IPS-18a (cell line): Measurements from ENCODE around the gene TMEM203.

Source experiments
- H3K27ac ChIP-seq: one replicate; pipeline ENCODE4 v1.5.1; 2013; ENCODE audit warnings: low read length
- H3K27me3 ChIP-seq: one replicate; pipeline ENCODE4 v1.6.1; 2013; ENCODE audit warnings: mild to moderate bottlenecking, low read length; ENCODE audit not compliant: control insufficient read depth, insufficient read depth
- H3K36me3 ChIP-seq: one replicate; pipeline ENCODE4 v1.6.1; 2013; ENCODE audit warnings: low read depth, low read length; ENCODE audit not compliant: control insufficient read depth
- H3K4me1 ChIP-seq: one replicate; pipeline ENCODE4 v1.6.1; 2013; ENCODE audit warnings: low read depth, low read length; ENCODE audit not compliant: control insufficient read depth
- H3K4me3 ChIP-seq: one replicate; pipeline ENCODE4 v1.5.1; 2013; ENCODE audit warnings: low read length
- H3K9ac ChIP-seq: one replicate; pipeline ENCODE4 v1.6.1; 2013; ENCODE audit warnings: mild to moderate bottlenecking, low read length, moderate library complexity
- H3K9me3 ChIP-seq: one replicate; pipeline ENCODE4 v1.6.1; 2013; ENCODE audit warnings: low read depth, low read length; ENCODE audit not compliant: control insufficient read depth

The TMEM203 gene

DNA sequence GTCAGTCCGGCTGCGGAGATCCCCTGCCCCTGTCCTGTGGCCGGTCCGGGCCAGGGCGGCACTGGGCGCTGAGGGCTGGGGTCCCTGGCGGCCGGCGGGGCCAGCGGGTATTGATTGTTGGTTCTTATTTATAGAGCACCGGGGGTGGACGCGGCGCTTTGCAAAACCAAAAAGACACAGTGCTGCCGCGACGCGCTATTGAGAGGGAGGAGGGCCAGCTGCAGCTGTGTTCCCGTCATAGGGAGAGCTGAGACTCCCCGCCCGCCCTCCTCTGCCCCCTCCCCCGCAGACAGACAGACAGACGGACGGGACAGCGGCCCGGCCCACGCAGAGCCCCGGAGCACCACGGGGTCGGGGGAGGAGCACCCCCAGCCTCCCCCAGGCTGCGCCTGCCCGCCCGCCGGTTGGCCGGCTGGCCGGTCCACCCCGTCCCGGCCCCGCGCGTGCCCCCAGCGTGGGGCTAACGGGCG, 38.1 kb downstream of the TMEM203 start:
- Histone ChIP-seq H3K9me3 (no peaks in the 10 kb centered on the region), H3K4me3 (no peak overlapping the region), H3K36me3 (no peaks in the 10 kb centered on the region), H3K27ac (no peak overlapping the region), H3K9ac (no peak overlapping the region), H3K4me1 (no peaks in the 10 kb centered on the region), H3K27me3 (peaks cover 100% of the 10 kb centered on the region)

DNA sequence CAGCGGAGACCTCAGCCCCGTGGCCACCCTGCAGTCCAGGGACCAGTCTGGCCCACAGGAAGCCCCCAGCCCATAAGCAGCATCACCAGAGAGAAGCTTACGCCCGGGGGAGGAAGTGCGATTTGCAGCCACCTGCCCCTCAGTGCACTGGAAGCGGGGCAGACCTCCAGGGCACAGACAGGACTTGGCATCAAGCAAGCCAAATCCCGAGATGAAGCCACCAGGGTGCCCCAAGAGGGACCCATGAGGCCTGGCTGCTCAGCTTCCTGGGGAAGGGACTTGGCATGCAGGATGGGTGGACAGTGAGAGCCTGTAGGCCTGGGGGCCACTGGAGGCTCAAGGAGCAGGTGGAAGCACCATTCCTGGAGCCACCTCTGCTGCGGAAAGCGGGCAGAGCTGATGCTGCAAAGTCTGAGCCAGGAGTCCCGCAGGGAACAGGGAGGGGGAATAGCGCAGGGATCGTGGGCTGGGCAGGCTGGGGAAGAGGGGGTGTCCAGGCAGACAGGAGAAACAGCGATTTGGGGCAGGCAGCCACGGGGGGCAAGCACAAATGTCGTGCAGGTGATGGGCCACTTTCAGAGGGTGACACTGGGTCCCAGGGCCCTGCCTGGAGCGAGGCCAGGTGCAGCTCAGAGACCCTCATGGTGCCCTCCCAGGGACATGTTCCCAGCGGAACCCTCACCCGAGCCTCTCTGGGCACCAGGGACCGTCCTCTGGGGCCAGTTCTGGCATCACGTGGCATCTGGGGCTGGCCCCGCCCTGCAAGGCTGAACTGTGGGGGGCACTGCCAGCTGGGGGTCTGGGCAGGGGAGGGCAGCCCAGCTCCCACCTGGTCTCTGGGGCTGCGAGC, 38.8 kb downstream of the TMEM203 start:
- no peak overlapping the region for H3K27ac ChIP-seq
- H3K27me3 ChIP-seq: peaks cover 100% of the 10 kb centered on the region
- no peaks in the 10 kb centered on the region for H3K36me3 ChIP-seq
- H3K9me3 ChIP-seq: no peaks in the 10 kb centered on the region
- H3K4me1 ChIP-seq: no peaks in the 10 kb centered on the region
- H3K9ac ChIP-seq: no peak overlapping the region
- H3K4me3 ChIP-seq: no peak overlapping the region

DNA sequence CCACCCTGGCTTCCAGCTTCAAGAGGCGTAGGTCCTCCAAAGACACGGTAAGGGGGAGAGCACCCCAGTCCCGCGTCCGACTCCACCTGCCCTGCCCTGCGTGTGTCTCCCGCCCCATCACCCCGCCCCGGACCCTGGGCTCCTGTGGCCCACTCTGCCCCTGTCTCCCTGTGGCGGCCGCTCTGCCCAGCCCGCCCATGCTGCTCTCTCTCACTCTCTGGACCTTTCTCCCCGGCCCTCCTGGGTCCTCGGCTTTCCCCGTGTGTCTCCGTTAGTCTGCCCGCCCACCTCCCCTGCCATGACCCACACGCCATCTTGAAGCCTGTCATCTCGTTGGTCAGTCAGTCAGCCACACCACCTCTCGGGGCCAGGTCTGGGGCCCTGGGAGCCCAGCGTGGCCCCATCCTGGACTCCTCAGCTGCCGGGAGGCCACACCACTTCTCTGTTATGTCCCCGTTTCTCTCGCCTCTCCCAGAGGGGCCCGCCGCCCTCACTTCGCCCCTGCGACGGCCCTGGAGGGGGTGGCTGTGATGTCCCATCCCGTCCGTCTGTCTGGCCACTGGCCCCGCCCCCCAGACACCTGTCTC, 40.1 kb downstream of the TMEM203 start:
- H3K4me3 ChIP-seq: no peak overlapping the region

DNA sequence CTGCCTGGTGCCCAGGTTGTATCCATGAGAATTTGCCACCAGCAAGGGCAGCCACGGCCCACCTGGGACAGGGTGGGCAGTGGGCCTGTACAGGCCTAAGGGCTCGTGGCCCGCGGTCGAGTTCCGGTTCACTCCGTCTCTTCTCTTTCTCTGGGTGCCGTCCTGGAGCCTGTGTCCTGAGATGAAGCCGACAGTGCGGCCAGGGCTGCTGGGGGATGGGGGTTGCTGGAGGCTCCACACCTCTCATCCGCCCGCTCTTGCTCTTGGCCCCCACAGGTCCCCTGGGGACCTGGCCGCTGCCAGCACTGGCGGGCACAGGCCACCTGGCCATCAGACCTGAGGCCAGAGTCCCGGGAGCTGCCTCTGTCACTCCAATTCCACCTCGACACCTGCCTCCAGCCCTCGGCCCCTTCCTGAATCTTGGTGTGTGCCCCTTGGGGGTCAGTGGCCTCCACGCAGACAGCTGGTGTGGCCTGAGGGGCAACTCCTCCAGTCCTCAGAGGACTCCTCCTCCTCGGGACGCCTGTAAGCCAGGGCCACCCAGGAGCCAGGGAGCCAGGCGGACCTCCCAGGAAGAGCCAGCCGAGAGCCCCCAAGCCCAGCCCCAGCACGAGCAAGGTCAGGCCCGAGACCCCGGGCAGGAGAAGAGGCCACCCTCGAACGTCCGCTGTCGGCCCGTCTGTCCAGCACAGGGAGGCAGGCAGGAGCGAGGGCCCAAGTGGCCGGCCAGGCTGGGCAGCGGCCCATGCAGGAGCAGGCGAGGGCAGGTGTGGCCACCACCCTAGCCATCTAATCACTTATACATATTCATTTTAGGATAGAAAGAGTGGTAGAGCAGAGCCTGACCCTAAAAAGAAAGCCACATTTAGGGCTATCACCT, 40.8 kb downstream of the TMEM203 start:
- H3K36me3 ChIP-seq: no peaks in the 10 kb centered on the region
- no peak overlapping the region for H3K27ac ChIP-seq
- no peak overlapping the region for H3K4me3 ChIP-seq
- no peaks in the 10 kb centered on the region for H3K4me1 ChIP-seq
- H3K9ac ChIP-seq: no peak overlapping the region
- peaks cover 99% of the 10 kb centered on the region for H3K27me3 ChIP-seq
- no peaks in the 10 kb centered on the region for H3K9me3 ChIP-seq

More for the DNA sequence above, 40.1 kb downstream of the TMEM203 start:
- Histone ChIP-seq H3K9ac (no peak overlapping the region), H3K36me3 (no peaks in the 10 kb centered on the region), H3K9me3 (no peaks in the 10 kb centered on the region), H3K4me1 (no peaks in the 10 kb centered on the region), H3K27me3 (peaks cover 99% of the 10 kb centered on the region), H3K27ac (no peak overlapping the region)

DNA sequence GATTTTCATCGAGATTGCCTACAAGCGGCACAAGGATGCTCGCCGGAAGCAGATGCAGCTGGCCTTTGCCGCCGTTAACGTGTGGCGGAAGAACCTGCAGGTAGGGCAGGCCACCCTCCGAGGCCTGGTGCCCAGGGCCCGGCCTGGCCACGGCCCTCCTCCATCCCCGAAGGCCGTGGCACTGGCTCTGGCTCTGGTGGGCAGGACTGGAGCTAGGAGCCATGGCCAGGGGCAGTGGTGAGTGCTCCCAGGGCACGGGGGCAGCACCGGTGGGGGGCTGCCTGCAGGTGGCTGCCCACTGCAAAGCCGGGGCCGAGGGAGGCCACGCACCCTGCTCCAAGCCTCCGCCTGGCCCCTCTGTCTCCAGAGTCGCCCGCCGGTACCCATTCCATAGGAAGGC, 41.6 kb downstream of the TMEM203 start:
- Histone ChIP-seq H3K4me3 (no peak overlapping the region), H3K9ac (no peak overlapping the region), H3K4me1 (no peaks in the 10 kb centered on the region), H3K27ac (no peak overlapping the region), H3K9me3 (no peaks in the 10 kb centered on the region), H3K27me3 (peaks cover 99% of the 10 kb centered on the region), H3K36me3 (no peaks in the 10 kb centered on the region)

DNA sequence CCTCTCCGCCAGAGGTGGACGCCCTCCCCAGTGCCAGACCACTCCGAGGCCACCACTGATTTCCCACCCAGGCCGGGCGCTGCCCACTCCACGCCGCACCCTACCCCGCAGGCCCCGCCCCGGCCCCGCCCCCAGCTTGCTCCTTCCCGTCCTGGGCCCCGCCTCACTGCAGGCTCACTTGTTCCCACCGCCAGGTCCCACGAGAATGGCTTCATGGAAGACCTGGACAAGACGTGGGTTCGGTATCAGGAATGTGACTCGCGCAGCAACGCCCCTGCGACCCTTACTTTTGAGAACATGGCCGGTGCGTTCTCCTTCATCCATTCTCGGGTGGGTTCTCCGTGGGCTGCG, 42.1 kb downstream of the TMEM203 start:
- H3K27ac ChIP-seq: no peak overlapping the region
- no peaks in the 10 kb centered on the region for H3K4me1 ChIP-seq
- no peak overlapping the region for H3K9ac ChIP-seq
- peak overlapping the region; percentile 43 for H3K4me3 ChIP-seq
- no peaks in the 10 kb centered on the region for H3K36me3 ChIP-seq
- H3K9me3 ChIP-seq: no peaks in the 10 kb centered on the region
- H3K27me3 ChIP-seq: peaks cover 99% of the 10 kb centered on the region

DNA sequence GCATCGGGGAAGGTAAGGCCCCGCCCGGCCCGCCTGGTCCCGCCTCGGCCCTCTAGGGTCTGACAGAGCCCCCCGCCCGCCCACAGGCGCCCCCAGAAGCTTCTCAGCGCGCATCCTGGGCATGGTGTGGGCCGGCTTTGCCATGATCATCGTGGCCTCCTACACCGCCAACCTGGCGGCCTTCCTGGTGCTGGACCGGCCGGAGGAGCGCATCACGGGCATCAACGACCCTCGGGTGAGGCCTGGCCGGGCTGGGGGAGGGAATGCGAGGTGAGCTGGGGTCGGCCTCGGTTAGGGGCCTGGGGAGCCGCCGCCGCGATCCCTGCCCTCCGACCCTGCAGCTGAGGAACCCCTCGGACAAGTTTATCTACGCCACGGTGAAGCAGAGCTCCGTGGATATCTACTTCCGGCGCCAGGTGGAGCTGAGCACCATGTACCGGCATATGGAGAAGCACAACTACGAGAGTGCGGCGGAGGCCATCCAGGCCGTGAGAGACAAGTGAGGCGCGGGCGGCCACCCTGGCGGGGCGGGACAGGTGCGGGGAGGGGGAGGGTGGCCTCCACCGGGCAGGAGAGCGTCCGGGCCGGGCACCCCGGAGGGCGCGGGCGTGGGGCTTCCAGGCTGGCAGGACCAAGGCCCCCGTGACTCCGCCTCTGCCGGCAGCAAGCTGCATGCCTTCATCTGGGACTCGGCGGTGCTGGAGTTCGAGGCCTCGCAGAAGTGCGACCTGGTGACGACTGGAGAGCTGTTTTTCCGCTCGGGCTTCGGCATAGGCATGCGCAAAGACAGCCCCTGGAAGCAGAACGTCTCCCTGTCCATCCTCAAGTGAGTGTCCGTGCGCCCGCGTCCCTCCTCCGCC, 42.7 kb downstream of the TMEM203 start:
- Histone ChIP-seq H3K9me3 (no peaks in the 10 kb centered on the region), H3K27ac (no peak overlapping the region), H3K4me1 (no peaks in the 10 kb centered on the region), H3K9ac (no peak overlapping the region), H3K4me3 (peak overlapping the region; percentile 43), H3K36me3 (no peaks in the 10 kb centered on the region), H3K27me3 (peaks cover 99% of the 10 kb centered on the region)

DNA sequence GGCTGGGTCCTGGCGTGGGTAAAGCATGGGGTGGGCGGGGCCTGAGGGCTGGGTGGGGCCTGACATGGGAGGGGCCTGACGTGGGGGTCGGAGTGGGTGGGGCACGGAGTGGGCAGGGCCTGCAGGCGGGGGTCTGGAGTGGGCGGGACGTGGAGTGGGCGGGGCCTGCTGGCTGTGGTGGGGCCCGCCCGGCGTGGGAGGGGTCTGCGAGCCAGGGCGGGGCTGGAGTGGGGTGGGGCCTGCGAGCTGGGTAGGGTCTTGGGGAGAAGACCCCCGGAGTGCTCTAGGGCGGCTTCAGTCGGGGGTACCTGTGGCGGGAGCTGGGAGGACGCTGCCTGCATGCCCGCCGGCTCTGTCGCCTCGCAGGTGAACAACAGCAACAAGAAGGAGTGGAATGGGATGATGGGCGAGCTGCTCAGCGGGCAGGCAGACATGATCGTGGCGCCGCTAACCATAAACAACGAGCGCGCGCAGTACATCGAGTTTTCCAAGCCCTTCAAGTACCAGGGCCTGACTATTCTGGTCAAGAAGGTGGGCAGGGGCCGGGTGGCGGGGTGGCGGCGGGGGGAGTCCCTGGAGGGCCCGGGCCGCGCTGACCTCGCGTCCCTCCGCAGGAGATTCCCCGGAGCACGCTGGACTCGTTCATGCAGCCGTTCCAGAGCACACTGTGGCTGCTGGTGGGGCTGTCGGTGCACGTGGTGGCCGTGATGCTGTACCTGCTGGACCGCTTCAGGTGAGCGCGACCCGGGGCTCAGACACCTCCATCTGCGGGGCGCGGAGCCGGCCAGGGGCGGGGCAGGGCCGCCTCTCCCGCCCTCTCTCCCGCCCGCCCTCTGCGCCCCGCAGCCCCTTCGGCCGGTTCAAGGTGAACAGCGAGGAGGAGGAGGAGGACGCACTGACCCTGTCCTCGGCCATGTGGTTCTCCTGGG, 43.6 kb downstream of the TMEM203 start:
- H3K27ac ChIP-seq: no peak overlapping the region

DNA sequence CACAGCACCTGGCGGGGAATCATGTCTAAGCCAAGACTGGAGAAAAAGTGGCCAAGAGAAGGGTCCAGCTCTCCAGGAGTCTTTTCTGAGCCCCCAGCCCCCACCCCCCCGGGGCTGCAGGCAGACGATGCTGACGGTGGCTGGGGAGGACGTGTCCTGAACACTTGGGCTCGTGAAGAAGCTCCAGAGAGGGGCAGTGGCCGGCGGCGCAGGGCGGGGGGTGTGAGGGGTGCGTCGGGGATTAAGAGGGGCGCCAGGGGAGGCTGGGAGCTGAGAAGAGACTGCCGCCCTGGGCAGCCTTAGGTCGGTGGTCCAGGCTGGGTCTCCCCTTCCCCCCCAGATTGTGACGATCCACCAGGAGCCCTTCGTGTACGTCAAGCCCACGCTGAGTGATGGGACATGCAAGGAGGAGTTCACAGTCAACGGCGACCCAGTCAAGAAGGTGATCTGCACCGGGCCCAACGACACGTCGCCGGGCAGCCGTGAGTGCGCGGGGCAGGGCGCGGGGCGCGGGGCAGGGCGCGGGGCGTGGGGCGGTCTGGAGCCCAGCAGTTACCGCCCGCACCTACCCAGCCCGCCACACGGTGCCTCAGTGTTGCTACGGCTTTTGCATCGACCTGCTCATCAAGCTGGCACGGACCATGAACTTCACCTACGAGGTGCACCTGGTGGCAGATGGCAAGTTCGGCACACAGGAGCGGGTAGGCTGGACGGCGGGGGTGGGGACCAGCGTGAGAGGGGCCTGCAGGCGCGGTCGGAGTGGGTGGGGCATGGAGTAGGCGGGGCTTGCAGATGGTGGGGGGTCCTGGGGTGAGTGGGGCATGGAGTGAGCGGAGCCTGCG, 44.5 kb downstream of the TMEM203 start:
- H3K36me3 ChIP-seq: no peaks in the 10 kb centered on the region
- peaks cover 89% of the 10 kb centered on the region for H3K27me3 ChIP-seq
- no peak overlapping the region for H3K27ac ChIP-seq
- H3K4me1 ChIP-seq: no peaks in the 10 kb centered on the region
- no peak overlapping the region for H3K9ac ChIP-seq
- H3K4me3 ChIP-seq: no peak overlapping the region
- H3K9me3 ChIP-seq: no peaks in the 10 kb centered on the region

More for the DNA sequence above, 43.6 kb downstream of the TMEM203 start:
- Histone ChIP-seq H3K9me3 (no peaks in the 10 kb centered on the region), H3K27me3 (peaks cover 98% of the 10 kb centered on the region), H3K9ac (no peak overlapping the region), H3K4me1 (no peaks in the 10 kb centered on the region), H3K4me3 (peak overlapping the region; percentile 43), H3K36me3 (no peaks in the 10 kb centered on the region)
